Measurements from ENCODE around the gene RPL13.

The RPL13 gene

DNA sequence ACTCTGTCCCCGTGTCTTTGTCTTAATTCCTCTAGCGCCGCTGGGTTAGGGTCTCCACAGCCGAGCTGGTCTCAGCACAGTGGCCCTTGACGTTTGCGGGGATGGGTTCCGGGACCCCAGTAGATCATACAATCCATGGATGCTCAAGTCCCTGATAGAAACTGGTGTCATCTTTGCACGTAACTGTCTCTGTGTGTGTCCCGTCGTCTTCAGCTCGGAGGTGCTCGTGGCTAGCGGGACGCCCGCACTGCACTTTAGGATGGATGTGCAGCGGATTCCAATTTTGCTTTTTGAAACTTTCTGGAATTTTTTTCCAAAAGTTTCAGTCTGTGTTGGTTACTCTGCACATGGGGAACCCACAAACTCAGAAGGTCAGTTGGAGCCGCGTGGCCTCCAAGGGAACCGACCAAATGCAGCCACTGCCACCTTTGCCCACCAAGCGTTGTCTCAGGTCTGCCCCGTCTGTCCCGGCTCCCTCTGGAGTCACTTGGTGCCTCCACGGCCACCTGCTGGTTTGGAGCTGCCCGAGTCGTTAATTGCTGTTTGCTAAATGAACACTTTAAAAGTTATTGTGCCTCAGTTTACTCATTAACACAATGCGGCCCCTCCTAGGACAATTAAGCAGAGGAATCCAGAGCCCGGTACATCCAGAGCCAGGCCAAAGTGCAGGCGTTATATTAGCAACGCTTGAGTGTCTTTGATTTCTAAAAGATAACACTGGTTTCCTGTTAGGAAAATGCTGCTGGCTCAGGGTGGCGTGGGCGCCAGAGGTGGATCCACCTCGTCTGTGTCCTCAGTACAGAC, 47.7 kb downstream of the RPL13 start:
- Histone ChIP-seq H3K4me1 (ENCODE audit: insufficient read depth, low read length) (peaks cover 63% of the 10 kb centered on the region), H3K27ac (ENCODE audit: low read length) (peak overlapping the region; percentile 94), H3K4me2 (ENCODE audit: insufficient read depth, low read length) (peak overlapping the region; percentile 54), H3K79me2 (ENCODE audit: insufficient read depth, low read length) (no peaks in the 10 kb centered on the region), H3K9me3 (ENCODE audit: insufficient read depth, low read length, severe bottlenecking) (no peaks in the 10 kb centered on the region), H3K4me3 (ENCODE audit: low read depth in 1 of 2, low read length in 2 of 2) (peak overlapping the region in 1 of 2 experiments; percentile 38; a peak in 1 of 4 replicates), H2AFZ (ENCODE audit: low read depth, low read length) (peak overlapping the region; percentile 66), H3K27me3 (ENCODE audit: insufficient read depth, low read length, poor library complexity) (no peaks in the 10 kb centered on the region), H3K9ac (ENCODE audit: low read depth, low read length) (peak overlapping the region; percentile 65), H4K20me1 (ENCODE audit: insufficient read depth, low read length) (no peaks in the 10 kb centered on the region), H3K36me3 (ENCODE audit: insufficient read depth, low read length) (no peaks in the 10 kb centered on the region)
- DNase-seq: peak; percentile 58
- ATAC-seq (ENCODE audit: insufficient read depth, low read depth): peak; percentile 61
- no peak for TF ChIP-seq EZH2 (IDR thresholded peaks at IDR 0.05; ENCODE audit: borderline replicate concordance, low read depth, low read length, severe bottlenecking)
- TF ChIP-seq, protein P1, sequence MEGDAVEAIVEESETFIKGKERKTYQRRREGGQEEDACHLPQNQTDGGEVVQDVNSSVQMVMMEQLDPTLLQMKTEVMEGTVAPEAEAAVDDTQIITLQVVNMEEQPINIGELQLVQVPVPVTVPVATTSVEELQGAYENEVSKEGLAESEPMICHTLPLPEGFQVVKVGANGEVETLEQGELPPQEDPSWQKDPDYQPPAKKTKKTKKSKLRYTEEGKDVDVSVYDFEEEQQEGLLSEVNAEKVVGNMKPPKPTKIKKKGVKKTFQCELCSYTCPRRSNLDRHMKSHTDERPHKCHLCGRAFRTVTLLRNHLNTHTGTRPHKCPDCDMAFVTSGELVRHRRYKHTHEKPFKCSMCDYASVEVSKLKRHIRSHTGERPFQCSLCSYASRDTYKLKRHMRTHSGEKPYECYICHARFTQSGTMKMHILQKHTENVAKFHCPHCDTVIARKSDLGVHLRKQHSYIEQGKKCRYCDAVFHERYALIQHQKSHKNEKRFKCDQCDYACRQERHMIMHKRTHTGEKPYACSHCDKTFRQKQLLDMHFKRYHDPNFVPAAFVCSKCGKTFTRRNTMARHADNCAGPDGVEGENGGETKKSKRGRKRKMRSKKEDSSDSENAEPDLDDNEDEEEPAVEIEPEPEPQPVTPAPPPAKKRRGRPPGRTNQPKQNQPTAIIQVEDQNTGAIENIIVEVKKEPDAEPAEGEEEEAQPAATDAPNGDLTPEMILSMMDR (IDR thresholded peaks at IDR 0.05; ENCODE audit: borderline replicate concordance, extremely low read depth, low read length, poor library complexity, severe bottlenecking): no peak

DNA sequence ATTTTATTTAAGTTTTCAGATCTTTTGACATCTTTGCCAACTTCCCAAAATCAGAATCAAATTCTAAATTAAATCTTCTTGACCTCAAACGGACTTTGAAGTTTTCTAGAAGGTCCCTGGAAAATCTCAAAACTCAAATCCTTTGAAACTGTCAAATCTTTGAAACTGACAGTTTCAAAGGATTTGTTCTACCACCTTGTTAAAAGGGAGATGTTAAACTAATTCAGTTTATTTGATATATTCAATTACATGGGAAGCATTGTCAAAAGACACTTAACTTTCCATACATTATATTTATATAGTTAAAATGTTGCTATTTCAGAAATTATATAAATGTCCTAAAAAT, 49.6 kb downstream of the RPL13 start:
- peaks cover 62% of the 10 kb centered on the region for H3K4me1 ChIP-seq (ENCODE audit: insufficient read depth, low read length)
- H3K36me3 ChIP-seq (ENCODE audit: insufficient read depth, low read length): no peaks in the 10 kb centered on the region
- H4K20me1 ChIP-seq (ENCODE audit: insufficient read depth, low read length): no peaks in the 10 kb centered on the region
- ATAC-seq (ENCODE audit: insufficient read depth, low read depth) (no peak), DNase-seq (no peak)
- H3K4me2 ChIP-seq (ENCODE audit: insufficient read depth, low read length): no peak overlapping the region
- H3K27ac ChIP-seq (ENCODE audit: low read length): peak overlapping the region; percentile 40; the same call in 1 of the 2 replicates
- H3K79me2 ChIP-seq (ENCODE audit: insufficient read depth, low read length): no peaks in the 10 kb centered on the region
- H3K9ac ChIP-seq (ENCODE audit: low read depth, low read length): no peak overlapping the region
- TF ChIP-seq, protein P1 (IDR thresholded peaks at IDR 0.05; ENCODE audit: borderline replicate concordance, extremely low read depth, low read length, poor library complexity, severe bottlenecking): no peak
- TF ChIP-seq EZH2 (IDR thresholded peaks at IDR 0.05; ENCODE audit: borderline replicate concordance, low read depth, low read length, severe bottlenecking): no peak
- no peak overlapping the region for H3K4me3 ChIP-seq (ENCODE audit: low read depth in 1 of 2, low read length in 2 of 2)
- H3K9me3 ChIP-seq (ENCODE audit: insufficient read depth, low read length, severe bottlenecking): no peaks in the 10 kb centered on the region
- no peaks in the 10 kb centered on the region for H3K27me3 ChIP-seq (ENCODE audit: insufficient read depth, low read length, poor library complexity)
- no peak overlapping the region for H2AFZ ChIP-seq (ENCODE audit: low read depth, low read length)

DNA sequence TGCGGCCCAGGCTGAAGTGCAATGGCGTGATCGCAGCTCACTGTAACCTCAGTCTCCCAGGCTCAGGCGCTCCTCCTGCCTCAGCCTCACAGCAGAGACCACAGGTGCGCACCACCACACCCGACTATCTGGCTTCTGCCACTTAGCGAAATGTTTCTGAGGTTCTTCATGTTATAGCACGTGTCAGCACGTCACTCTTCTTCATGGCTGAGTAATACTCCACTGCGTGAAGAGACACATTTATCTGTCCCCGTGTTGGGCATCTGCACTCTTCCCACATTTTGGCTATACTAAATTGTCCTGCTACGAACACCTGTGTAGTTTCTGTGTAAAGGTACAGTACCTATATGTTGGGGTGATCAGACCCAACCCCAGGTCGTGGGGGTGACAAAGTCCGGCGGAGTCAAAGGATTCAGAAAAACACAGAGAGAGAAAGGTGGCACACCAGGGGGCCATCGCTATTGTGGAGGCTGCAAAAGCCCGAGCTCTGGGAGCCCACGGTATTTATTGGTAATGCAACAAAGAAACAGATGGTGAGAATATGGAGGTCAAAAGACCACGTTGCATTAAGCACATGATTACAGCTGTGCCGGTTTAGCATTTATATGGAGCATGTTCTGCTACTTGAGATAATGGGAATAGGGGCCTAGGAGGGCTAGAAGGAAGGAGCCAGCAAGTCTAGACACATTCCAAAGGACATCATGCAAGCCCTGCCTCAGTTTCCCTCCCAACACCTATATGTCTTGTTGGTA, 52.1 kb downstream of the RPL13 start:
- no peaks in the 10 kb centered on the region for H3K9me3 ChIP-seq (ENCODE audit: insufficient read depth, low read length, severe bottlenecking)
- no peak overlapping the region for H3K9ac ChIP-seq (ENCODE audit: low read depth, low read length)
- H3K36me3 ChIP-seq (ENCODE audit: insufficient read depth, low read length): no peaks in the 10 kb centered on the region
- peak overlapping the region; percentile 59 for H3K27ac ChIP-seq (ENCODE audit: low read length)
- H2AFZ ChIP-seq (ENCODE audit: low read depth, low read length): no peak overlapping the region
- TF ChIP-seq, protein P1 (IDR thresholded peaks at IDR 0.05; ENCODE audit: borderline replicate concordance, extremely low read depth, low read length, poor library complexity, severe bottlenecking): no peak
- no peak for TF ChIP-seq EZH2 (IDR thresholded peaks at IDR 0.05; ENCODE audit: borderline replicate concordance, low read depth, low read length, severe bottlenecking)
- peaks cover 37% of the 10 kb centered on the region for H3K4me1 ChIP-seq (ENCODE audit: insufficient read depth, low read length)
- ATAC-seq (ENCODE audit: insufficient read depth, low read depth) (no peak), DNase-seq (no peak)
- no peaks in the 10 kb centered on the region for H4K20me1 ChIP-seq (ENCODE audit: insufficient read depth, low read length)
- no peak overlapping the region for H3K4me3 ChIP-seq (ENCODE audit: low read depth in 1 of 2, low read length in 2 of 2)
- H3K79me2 ChIP-seq (ENCODE audit: insufficient read depth, low read length): no peaks in the 10 kb centered on the region
- H3K27me3 ChIP-seq (ENCODE audit: insufficient read depth, low read length, poor library complexity): no peaks in the 10 kb centered on the region
- no peak overlapping the region for H3K4me2 ChIP-seq (ENCODE audit: insufficient read depth, low read length)
